ENCODE measurements around the gene DFFA. TPM values are rescaled to one million over a fixed set of nuclear protein-coding genes. Genes with fewer than 3 reads are reported as not detected.

Gene DFFA
- total RNA-seq, 4 donors from 2014 or later = 7.5 to 31.6 (median 17.1) TPM

- Histone ChIP-seq H3K4me1 (no peaks in the 10 kb centered on the region), H3K36me3 (no peaks in the 10 kb centered on the region), H3K4me3 (no peak overlapping the region), H3K9me3 (no peaks in the 10 kb centered on the region), H3K27ac (no peak overlapping the region), H3K27me3 (no peaks in the 10 kb centered on the region)
- in situ Hi-C loops (cut with MboI; ENCODE audit: low pct_ligation_motif_present in 1 of 4, low pct_unique_long_range_greater_than_20kb in 1 of 4, low sequenced_read_pairs in 3 of 4) = no loop called here
- intact Hi-C loops (cut with DNase I; ENCODE audit: low total_unique reads) = no loop called here
- DNase-seq = no peak
- WGBS, 2 donors (ENCODE audit: low coverage in 1 of 2) = 95 to 100% methylated on average over 1 to 2 of the region's 2 CpGs
- TF ChIP-seq POLR2AphosphoS5 (IDR thresholded peaks at IDR 0.05) (no peak), POLR2A (IDR thresholded peaks at IDR 0.05) (no peak), EP300 (IDR thresholded peaks at IDR 0.05; ENCODE audit: low read depth) (no peak), CTCF (IDR thresholded peaks at IDR 0.05) (no peak)
These were observed 32.0 kb downstream of the DFFA start for GRCh38 chr1:10440305-10440704.

- in situ Hi-C loops (cut with MboI; ENCODE audit: low pct_ligation_motif_present in 1 of 4, low pct_unique_long_range_greater_than_20kb in 1 of 4, low sequenced_read_pairs in 3 of 4) = loop anchor here in 1 of 4 donors (10.0 kb wide), 1 partner anchor 56 kb away; no protein-coding TSS in a partner anchor
- no peaks in the 10 kb centered on the region for H3K9me3 ChIP-seq
- no peak for DNase-seq
- no peaks in the 10 kb centered on the region for H3K4me1 ChIP-seq
- intact Hi-C loops (cut with DNase I; ENCODE audit: low total_unique reads) = no loop called here
- H3K27me3 ChIP-seq = no peaks in the 10 kb centered on the region
- no peak for TF ChIP-seq EP300 (IDR thresholded peaks at IDR 0.05; ENCODE audit: low read depth)
- TF ChIP-seq POLR2A (IDR thresholded peaks at IDR 0.05) = no peak
- no peak for TF ChIP-seq POLR2AphosphoS5 (IDR thresholded peaks at IDR 0.05)
- TF ChIP-seq CTCF (IDR thresholded peaks at IDR 0.05) = no peak
- H3K27ac ChIP-seq = no peak overlapping the region
- no peak overlapping the region for H3K4me3 ChIP-seq
- 53 to 74% methylated on average over 4 to 7 of the region's 7 CpGs for WGBS, 2 donors (ENCODE audit: low coverage in 1 of 2)
- H3K36me3 ChIP-seq = no peaks in the 10 kb centered on the region
These were observed 33.6 kb downstream of the DFFA start for GRCh38 chr1:10438677-10439163.

DNA sequence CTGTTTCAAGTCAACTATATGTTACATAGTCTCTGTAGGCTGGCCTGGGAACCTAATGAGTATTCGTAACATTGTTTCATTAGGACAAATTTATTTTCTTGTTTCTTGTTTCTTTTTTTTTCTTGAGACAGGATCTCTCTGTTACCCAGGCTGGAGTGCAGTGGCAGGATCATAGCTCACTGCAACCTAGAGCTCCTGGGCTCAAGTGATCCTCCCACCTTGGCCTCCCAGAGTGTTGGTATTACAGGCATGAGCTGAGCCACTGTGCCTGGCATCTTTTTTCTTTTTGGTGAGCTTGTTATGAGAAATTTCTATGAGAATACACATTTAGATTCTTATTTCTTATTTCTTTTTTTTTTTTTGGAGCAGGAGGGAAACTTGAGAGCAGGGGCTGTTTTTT is 35.3 kb downstream of the DFFA start:
- H3K36me3 ChIP-seq = no peaks in the 10 kb centered on the region
- H3K27ac ChIP-seq = no peak overlapping the region
- no peak for DNase-seq
- H3K4me1 ChIP-seq = peaks cover 0 to under 1% (median under 1%) of the 10 kb centered on the region in 4 donors
- H3K4me3 ChIP-seq = no peak overlapping the region
- 97 to 100% methylated on average over 1 of the region's 1 CpG for WGBS, 2 donors (ENCODE audit: low coverage in 1 of 2)
- no peaks in the 10 kb centered on the region for H3K9me3 ChIP-seq
- TF ChIP-seq POLR2A (IDR thresholded peaks at IDR 0.05) (no peak), EP300 (IDR thresholded peaks at IDR 0.05; ENCODE audit: low read depth) (no peak), POLR2AphosphoS5 (IDR thresholded peaks at IDR 0.05) (no peak)
- in situ Hi-C loops (cut with MboI; ENCODE audit: low pct_ligation_motif_present in 1 of 4, low pct_unique_long_range_greater_than_20kb in 1 of 4, low sequenced_read_pairs in 3 of 4) (loop anchor here in 1 of 4 donors (10.0 kb wide), 1 partner anchor 58 kb away; no protein-coding TSS in a partner anchor), intact Hi-C loops (cut with DNase I; ENCODE audit: low total_unique reads) (no loop called here)
- H3K27me3 ChIP-seq = no peaks in the 10 kb centered on the region

GRCh38 chr1:10434590-10434989 is 37.7 kb downstream of the DFFA start:
- Histone ChIP-seq H3K27me3 (no peaks in the 10 kb centered on the region), H3K9me3 (no peaks in the 10 kb centered on the region), H3K36me3 (no peaks in the 10 kb centered on the region), H3K4me1 (peaks cover 0 to 17% (median 14%) of the 10 kb centered on the region in 4 donors), H3K4me3 (no peak overlapping the region), H3K27ac (no peak overlapping the region)
- no peak for DNase-seq
- intact Hi-C loops (cut with DNase I; ENCODE audit: low total_unique reads) (no loop called here), in situ Hi-C loops (cut with MboI; ENCODE audit: low pct_ligation_motif_present in 1 of 4, low pct_unique_long_range_greater_than_20kb in 1 of 4, low sequenced_read_pairs in 3 of 4) (loop anchor here in 1 of 4 donors (10.0 kb wide), 1 partner anchor 60 kb away; no protein-coding TSS in a partner anchor)
- TF ChIP-seq POLR2A (IDR thresholded peaks at IDR 0.05) = no peak
- 93% methylated on average over 5 of the region's 5 CpGs; no CpG with 5 or more reads in 1 of the 2 donors for WGBS, 2 donors (ENCODE audit: low coverage in 1 of 2)

GRCh38 chr1:10433790-10434189 is 38.5 kb downstream of the DFFA start:
- intact Hi-C loops (cut with DNase I; ENCODE audit: low total_unique reads) = no loop called here

More at GRCh38 chr1:10433790-10434189, 38.5 kb downstream of the DFFA start:
- no peak for DNase-seq
- 78 to 91% methylated on average over 7 to 11 of the region's 11 CpGs for WGBS, 2 donors (ENCODE audit: low coverage in 1 of 2)
- Histone ChIP-seq H3K36me3 (no peaks in the 10 kb centered on the region), H3K4me3 (no peak overlapping the region), H3K9me3 (no peaks in the 10 kb centered on the region), H3K27me3 (no peaks in the 10 kb centered on the region), H3K27ac (no peak overlapping the region), H3K4me1 (peaks cover 0 to 19% (median 14%) of the 10 kb centered on the region in 4 donors)
- no peak for TF ChIP-seq CTCF (IDR thresholded peaks at IDR 0.05)
- no peak for TF ChIP-seq POLR2A (IDR thresholded peaks at IDR 0.05)
- TF ChIP-seq EP300 (IDR thresholded peaks at IDR 0.05; ENCODE audit: low read depth) = no peak
- TF ChIP-seq POLR2AphosphoS5 (IDR thresholded peaks at IDR 0.05) = no peak
- in situ Hi-C loops (cut with MboI; ENCODE audit: low pct_ligation_motif_present in 1 of 4, low pct_unique_long_range_greater_than_20kb in 1 of 4, low sequenced_read_pairs in 3 of 4) = loop anchor here in 1 of 4 donors (10.0 kb wide), 1 partner anchor 61 kb away; no protein-coding TSS in a partner anchor
